ENCODE measurements around the gene BICD2.

The BICD2 gene

DNA sequence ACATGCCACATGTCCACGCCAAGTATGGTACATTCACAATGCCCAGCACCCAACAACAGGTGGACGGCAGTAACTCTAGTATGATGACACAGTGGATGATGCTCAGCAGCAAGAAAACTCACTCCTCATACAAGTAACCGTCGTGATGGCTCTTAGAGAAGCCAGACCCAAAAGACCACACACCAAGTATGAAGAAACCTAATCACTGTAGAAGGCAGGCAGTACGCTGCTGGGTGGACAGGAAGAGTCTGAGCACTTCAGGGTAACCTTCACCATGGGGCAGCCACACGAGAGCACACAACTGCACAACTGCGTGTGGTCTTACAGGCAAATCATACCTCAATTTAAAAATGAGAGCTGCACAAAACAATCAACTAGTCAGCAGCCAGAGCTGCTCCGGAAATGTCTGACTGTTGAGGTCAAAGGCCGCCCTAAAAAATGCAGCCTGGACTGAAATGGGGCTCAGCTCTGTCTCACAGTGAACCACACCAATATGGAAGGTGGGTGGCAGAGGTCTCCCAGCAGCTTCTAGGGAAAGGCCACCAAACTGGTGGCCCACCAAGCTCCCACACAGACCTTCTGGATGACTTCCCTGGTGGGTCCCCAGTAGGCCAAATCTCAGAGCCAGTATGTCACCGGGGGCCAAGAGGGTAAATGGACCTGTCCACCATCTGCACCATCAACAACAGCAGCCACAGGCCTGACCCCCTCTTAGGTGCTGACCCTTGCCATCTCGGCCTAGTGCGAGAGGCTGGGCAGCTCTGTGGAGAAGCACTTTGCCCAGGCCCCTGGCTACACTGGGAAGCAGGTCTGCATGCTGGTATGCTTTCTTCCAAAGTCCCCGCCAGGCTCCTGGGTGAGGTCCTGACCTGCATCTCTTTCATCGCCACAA, 17.8 kb downstream of the BICD2 start:
- no peak for DNase-seq

GRCh38 chr9:92745881-92746280, 18.8 kb downstream of the BICD2 start:
- DNase-seq: no peak

DNA sequence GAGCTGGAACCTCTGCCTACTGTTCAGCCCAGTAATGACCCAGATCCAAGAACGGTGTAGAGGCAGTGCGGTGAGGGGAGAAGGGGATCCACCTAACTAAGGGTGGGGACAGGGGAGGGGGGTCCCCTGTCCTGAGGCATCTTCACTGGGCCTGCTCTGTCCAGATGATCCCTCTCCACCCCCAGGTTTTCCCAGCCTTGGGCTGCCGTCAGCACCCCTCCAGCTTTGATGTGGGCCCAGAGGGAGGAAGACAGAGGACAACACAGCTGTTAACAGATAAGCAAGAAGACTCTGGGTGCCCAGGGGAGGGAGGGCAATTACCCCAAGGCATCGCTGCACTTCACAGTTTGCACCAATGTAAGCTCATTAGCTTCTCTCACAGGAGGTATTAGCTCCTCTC, 19.3 kb downstream of the BICD2 start:
- no peak for DNase-seq

DNA sequence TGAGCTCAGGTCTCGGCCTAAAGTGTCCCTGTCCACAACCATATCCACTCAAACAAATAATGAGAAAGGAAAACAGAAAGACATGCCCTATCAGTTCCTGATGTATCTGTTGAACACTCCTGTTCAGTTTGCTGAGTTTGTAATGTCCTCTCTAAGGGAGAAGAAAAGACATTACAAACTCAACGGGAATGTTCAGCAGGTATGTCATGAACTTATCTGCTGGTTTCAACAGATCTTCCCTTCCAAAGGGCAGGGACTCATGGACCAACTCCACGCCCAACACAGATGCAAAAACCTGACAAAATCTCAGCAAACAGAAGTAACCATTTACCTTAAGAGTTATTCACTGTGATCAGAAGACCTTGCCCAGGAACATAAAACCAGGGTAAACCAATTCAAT, 23.7 kb downstream of the BICD2 start:
- DNase-seq: no peak

DNA sequence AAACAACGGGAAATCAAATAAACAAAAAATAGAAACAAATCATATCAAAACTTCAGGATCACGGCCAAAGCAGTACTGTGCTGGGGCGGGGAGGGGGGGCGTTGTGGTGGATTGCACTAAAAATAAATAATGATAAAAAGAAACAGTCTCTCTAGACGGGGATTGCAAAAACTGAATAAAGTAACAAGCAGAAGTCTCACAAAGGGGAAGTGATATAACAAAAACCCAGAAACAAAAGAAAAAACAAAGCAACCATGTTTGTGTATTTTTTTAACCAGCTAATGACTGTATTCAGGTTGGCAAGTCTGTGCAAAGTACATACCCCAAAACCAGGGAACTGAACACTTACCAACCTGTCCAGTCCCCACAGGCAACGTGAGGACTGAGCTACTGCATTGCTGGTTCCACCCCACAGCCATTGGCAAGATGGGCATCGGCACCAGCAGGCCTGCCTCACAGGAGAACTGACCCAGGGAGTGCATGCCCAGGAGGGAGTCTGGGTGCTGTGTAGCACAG, 24.1 kb downstream of the BICD2 start:
- no peak for DNase-seq

DNA sequence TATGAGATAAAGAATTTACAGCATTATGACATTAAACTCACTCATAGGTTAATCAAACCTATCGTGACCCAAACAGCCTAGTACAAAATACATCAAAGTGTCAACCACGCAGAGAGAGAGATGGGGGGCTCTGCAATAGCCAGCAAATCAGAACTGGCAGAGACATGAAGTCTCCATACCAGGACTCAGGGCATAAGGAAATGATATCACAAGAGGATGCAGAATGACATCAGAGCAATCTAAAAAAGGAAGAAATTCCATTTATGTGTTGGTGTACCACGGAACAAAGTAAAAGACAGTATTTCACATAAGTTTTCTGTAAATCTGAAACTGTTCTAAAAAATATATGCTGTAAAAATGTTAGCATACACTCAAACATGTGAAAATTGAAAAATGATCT, 24.6 kb downstream of the BICD2 start:
- DNase-seq: no peak

GRCh38 chr9:92739346-92739970, 25.2 kb downstream of the BICD2 start:
- DNase-seq: no peak

- no peak for DNase-seq
Observed at GRCh38 chr9:92738661-92739081, 26.0 kb downstream of the BICD2 start.

- no peak for DNase-seq
Observed at GRCh38 chr9:92737611-92738299, 26.9 kb downstream of the BICD2 start.

DNA sequence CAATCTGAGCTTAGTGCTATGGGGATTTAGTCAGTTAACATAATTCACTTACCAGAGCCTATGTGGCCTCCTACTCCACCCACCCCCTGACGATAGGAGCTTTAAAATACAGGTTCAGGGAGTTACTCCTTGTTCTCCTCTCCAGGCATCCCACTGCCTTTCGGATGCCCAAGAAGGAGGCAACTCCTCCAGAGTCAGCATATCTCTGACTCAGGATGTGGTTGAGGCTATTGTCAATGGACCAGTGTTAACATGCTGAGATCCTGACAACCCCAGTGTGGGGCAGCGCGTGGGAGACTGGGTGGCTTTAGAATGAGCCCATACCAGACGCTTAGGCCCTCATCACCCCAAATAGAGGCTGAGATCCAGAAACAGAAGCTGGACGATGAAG, 27.4 kb downstream of the BICD2 start:
- DNase-seq: no peak

- no peak for DNase-seq
Observed at GRCh38 chr9:92736563-92737215, 27.9 kb downstream of the BICD2 start.

DNA sequence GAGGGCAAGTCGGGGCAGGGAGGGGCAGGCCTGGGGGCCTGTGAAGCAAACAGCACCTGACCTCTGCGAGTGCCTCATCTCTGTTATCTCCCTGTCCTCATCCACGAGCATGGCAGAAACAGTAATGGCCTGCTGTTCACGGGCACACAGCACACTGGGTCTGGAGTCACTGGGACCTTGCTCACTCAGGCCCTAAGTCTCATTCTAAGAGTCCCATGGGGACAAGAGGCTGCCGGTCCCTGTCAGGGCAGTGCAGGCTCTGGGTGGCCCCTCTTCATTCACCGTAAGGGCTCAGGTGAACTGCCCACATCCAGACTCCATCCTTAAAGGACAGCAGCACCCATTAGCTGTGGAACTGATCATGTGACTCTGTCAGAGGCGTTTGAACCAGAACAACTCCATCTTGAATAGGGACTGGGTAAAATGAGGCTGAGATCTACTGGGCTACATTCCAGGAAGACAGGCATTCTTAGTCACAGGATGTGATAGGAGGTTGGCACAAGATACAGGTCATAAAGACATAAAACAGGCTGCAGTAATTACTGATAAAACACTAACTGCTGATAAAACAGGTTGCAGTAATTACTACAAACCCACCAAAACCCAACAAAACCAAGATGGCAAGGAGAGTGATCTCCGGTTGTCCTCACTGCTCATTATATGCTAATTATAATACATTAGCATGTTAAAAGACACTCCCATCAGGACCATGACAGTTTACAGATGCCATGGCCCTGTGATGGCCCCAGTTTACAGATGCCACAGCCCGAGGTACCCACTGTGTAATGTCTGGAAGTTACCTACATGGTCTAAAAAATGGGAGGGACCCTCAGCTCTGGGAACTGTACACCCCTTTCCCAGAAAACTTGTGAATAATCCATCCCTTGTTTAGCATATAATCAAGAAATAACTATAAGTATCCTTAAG, 28.7 kb downstream of the BICD2 start:
- DNase-seq: no peak

DNA sequence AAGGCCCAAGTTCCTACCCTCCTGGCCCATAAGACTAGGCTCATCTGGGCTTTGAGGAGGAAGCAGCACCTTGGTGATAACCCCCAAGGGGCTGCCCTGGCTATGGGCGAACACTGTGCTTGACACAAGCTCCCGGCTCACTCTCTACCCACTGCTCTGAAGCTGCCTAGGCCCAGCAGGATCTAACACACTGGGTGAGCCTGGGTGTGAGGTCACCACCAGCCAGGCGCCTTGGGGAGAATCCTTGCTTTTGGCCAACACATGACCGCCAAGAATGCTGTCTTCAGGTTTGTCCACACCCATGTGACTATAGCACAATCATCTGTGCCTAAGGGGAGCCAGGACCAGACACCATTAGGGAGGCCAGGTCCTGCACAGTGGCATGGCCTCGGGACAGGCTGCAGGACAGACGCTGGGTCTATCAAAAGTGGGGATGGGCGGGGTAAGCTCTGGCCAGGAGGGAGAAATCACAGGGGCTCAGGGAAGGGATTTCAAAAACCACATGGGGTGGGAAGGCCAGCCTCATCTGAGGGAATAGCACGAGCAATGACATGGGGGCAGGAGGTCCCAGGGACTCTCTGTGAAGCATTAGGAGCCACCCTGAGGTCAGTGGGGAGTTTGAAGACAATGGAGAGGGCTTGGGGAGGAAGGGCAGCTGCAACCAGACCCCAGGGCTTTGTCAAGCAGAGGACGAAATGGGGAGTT, 29.6 kb downstream of the BICD2 start:
- DNase-seq: no peak

DNA sequence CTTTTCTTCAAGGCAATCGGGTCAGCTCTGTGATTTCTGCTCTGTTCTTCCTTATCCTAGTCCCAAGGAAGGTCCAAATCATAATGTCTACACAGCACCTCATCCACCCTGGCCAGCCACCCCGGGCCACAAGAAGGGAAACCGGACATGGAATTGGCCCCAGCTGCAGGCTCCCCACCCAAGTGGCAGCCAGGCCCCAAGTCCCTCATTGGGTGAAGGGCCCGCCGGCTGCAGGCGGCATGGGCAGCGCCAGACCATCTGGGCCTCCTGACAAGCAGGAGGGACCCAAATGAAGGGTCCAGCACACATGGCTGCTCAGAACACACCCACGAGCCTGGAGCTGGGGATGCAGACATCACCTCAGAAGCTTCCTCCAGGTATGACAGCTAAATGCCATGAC, 33.7 kb downstream of the BICD2 start:
- no peak for DNase-seq

DNA sequence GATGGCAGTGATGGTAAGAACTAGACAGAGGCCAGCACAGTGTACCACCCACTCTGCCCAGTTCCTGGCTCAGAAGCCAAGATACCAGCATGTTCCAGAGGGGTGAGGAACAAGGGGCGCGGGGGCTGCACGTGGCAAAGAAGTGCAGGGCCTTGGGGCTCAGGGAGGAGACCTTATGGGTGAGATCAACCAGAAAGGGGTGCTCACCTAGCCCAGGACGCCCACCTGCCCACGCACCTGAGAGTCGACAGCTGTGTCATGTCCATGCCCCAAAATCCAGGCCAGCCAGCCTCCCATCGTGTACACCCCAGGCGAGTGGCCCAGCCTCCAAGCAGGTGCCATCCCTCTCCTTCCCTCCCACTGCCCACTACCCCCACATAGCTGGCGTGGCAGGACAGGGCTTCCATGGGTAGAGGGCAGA, 34.9 kb downstream of the BICD2 start:
- no peak for DNase-seq

DNA sequence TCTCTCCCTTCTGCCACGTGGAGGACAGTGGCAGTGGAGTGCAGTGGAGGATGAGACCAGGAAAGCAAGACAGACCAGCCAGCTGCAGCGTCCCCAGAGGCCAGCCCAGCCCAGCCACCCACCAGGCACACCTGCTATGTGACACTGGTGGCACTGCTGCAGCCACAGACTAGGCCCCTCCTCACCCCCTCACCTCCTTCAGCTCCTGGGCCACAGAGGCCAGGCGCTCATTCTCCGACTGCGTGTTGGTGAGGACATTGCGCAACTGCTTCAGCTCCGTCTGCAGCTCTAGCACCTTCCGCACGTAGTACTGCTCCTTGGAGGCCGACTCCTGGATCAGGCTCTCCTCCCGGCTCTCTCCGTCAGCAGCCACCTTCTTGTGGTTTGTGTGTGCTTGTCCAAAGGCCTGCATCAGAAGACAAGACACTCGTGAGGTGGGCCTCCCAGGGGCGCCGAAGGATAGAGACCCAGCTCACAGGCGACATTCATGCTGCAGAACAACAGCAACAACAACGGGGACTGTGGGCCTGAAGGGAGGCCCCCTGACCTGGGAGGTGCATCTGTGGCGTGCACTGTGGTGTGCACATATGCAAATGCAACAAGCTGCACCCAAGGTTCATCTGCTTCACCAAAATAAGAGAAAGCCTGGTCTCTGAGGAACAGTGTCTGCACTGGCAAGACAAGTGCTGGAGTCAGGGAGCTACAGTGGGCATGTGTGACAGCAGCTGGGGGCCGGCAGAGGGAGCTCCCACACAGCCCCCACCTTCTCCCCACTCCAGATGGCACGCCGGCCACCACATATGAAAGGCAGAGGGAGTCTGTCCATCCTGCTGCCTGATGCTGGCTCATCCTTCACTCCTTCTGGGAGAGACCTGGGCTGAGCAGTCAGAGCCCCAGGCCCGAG, 35.5 kb downstream of the BICD2 start:
- DNase-seq: no peak

DNA sequence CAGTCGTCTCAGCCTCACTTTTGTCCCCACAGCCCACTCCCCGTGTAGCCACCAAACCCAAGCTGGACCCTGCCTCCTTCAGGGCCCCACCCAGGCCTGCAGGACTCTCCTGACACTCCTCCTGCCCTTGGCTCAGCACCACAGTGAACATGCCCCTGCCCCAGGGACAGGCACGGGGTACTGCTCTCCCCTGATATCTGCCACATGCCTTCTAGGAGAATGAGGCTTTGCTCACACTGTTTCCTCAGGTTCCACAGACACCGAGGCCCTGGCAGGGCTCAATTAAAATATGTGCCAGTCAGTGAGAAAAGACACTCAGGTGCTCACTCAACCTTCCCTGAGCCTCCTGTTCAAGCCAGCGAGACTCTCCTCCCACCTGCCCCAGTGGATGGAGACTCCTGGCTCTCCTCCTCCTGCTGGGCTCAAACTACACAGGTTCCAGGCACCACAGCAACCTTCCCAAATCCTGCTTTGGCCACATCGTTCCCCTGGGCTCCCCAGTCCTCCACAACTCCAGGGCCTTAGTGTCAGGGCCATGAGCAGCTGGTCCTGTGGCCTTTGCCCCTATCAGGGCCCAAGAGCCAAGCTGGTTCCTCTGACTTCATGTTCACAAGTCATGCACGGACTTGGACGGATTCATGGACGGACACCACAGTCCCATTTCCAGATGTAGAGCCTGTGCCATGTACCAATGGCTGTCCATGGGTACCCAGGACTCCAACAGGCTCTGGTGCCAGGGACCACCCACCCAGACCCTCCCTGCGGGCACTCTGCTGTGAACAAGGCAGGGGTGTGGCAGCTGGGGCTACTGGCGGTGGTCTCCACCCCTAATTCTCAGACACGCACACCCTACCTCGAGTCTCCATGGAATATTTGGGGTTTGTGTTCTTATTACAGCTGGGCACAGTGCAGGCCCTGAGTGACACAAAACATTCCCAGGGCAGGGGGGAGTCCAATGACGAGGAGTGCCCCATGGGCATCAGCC, 36.6 kb downstream of the BICD2 start:
- no peak for DNase-seq

- no peak for DNase-seq
Observed at GRCh38 chr9:92726971-92727715, 37.5 kb downstream of the BICD2 start.
